ENCODE data around the gene OR51B2.

DNA sequence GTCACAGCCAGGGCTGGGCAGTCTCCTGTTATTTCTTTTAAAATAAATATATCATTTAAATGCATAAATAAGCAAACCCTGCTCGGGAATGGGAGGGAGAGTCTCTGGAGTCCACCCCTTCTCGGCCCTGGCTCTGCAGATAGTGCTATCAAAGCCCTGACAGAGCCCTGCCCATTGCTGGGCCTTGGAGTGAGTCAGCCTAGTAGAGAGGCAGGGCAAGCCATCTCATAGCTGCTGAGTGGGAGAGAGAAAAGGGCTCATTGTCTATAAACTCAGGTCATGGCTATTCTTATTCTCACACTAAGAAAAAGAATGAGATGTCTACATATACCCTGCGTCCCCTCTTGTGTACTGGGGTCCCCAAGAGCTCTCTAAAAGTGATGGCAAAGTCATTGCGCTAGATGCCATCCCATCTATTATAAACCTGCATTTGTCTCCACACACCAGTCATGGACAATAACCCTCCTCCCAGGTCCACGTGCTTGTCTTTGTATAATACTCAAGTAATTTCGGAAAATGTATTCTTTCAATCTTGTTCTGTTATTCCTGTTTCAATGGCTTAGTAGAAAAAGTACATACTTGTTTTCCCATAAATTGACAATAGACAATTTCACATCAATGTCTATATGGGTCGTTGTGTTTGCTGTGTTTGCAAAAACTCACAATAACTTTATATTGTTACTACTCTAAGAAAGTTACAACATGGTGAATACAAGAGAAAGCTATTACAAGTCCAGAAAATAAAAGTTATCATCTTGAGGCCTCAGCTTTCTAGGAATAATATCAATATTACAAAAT lies 35.8 kb downstream of the OR51B2 start:
- no peak for TF ChIP-seq CTCF (IDR thresholded peaks at IDR 0.05; ENCODE audit: low read depth, low read length, missing input control)
- no peak for TF ChIP-seq ZBTB33 (IDR thresholded peaks at IDR 0.05)
- TF ChIP-seq, protein P1, sequence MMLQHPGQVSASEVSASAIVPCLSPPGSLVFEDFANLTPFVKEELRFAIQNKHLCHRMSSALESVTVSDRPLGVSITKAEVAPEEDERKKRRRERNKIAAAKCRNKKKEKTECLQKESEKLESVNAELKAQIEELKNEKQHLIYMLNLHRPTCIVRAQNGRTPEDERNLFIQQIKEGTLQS (IDR thresholded peaks at IDR 0.05) = no peak
- no peak for TF ChIP-seq JUND (IDR thresholded peaks at IDR 0.05)
- TF ChIP-seq, protein P2, sequence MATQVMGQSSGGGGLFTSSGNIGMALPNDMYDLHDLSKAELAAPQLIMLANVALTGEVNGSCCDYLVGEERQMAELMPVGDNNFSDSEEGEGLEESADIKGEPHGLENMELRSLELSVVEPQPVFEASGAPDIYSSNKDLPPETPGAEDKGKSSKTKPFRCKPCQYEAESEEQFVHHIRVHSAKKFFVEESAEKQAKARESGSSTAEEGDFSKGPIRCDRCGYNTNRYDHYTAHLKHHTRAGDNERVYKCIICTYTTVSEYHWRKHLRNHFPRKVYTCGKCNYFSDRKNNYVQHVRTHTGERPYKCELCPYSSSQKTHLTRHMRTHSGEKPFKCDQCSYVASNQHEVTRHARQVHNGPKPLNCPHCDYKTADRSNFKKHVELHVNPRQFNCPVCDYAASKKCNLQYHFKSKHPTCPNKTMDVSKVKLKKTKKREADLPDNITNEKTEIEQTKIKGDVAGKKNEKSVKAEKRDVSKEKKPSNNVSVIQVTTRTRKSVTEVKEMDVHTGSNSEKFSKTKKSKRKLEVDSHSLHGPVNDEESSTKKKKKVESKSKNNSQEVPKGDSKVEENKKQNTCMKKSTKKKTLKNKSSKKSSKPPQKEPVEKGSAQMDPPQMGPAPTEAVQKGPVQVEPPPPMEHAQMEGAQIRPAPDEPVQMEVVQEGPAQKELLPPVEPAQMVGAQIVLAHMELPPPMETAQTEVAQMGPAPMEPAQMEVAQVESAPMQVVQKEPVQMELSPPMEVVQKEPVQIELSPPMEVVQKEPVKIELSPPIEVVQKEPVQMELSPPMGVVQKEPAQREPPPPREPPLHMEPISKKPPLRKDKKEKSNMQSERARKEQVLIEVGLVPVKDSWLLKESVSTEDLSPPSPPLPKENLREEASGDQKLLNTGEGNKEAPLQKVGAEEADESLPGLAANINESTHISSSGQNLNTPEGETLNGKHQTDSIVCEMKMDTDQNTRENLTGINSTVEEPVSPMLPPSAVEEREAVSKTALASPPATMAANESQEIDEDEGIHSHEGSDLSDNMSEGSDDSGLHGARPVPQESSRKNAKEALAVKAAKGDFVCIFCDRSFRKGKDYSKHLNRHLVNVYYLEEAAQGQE (IDR thresholded peaks at IDR 0.05) = no peak
- no peak for TF ChIP-seq GABPA (IDR thresholded peaks at IDR 0.05 in 1 of 2, conservative IDR thresholded peaks at IDR 0.05 in 1 of 2)
- TF ChIP-seq, protein P3, sequence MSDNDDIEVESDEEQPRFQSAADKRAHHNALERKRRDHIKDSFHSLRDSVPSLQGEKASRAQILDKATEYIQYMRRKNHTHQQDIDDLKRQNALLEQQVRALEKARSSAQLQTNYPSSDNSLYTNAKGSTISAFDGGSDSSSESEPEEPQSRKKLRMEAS (IDR thresholded peaks at IDR 0.05) = no peak
- TF ChIP-seq TAF1 (conservative IDR thresholded peaks at IDR 0.05) = no peak
